Natural killer cell (primary cell): Measurements from ENCODE around the gene GRHL1. TPM values are rescaled to one million over a fixed set of nuclear protein-coding genes. Genes with fewer than 3 reads are reported as not detected.
"Not testable (repeated sequence)": the region's sequence is repeated elsewhere in the genome, so short reads cannot be mapped to it uniquely, and the experiment has no call there.

ENCODE experiments used
- ATAC-seq, 3 donors: fragments of 150-1000 bp in 2 of 3; fragments of 200-7000 bp in 1 of 3; cut with Tn5 transposase; 1 replicate in 1 of 3; 2 replicates in 2 of 3; pipeline ENCODE4 v1.10.0; 2021; ENCODE audit warnings: mild to moderate bottlenecking in 2 of 3, moderate library complexity in 2 of 3
- DNase-seq, 2 donors: peaks; one replicate each; pipeline versions ENCODE4 v3.0.0 to v3.0.0-alpha.2; 2013 to 2021; ENCODE audit warnings: mixed read lengths in 1 of 2
- H3K27ac ChIP-seq: one replicate; pipeline ENCODE4 v1.5.1; 2013; ENCODE audit warnings: mild to moderate bottlenecking, low read length
- H3K27me3 ChIP-seq: one replicate; pipeline ENCODE4 v1.6.1; 2013; ENCODE audit warnings: low read length; ENCODE audit not compliant: control insufficient read depth, insufficient read depth
- H3K36me3 ChIP-seq: one replicate; pipeline ENCODE4 v1.6.1; 2013; ENCODE audit warnings: low read length; ENCODE audit not compliant: control insufficient read depth, insufficient read depth
- H3K4me1 ChIP-seq: one replicate; pipeline ENCODE4 v1.6.1; 2013; ENCODE audit warnings: low read length; ENCODE audit not compliant: control insufficient read depth, insufficient read depth
- H3K4me3 ChIP-seq: one replicate; pipeline ENCODE4 v1.5.1; 2013; ENCODE audit warnings: low read length
- H3K9me3 ChIP-seq: one replicate; pipeline ENCODE4 v1.6.1; 2013; ENCODE audit warnings: low read length; ENCODE audit not compliant: control insufficient read depth, insufficient read depth
- H3K27ac Mint-ChIP-seq, 2 donors: one replicate each; pipeline ENCODE4 v1.8.0; 2022; ENCODE audit warnings: mild to moderate bottlenecking in 2 of 2, mixed read lengths in 2 of 2, moderate library complexity in 1 of 2
- H3K27me3 Mint-ChIP-seq, 2 donors: one replicate each; pipeline ENCODE4 v1.8.0; 2022; ENCODE audit warnings: low read depth in 2 of 2, mixed read lengths in 2 of 2
- H3K36me3 Mint-ChIP-seq: one replicate; pipeline ENCODE4 v1.8.0; 2022; ENCODE audit warnings: mixed read lengths
- H3K4me1 Mint-ChIP-seq, 2 donors: one replicate each; pipeline ENCODE4 v1.8.0; 2022; ENCODE audit warnings: mixed read lengths in 2 of 2
- H3K4me3 Mint-ChIP-seq: one replicate; pipeline ENCODE4 v1.8.0; 2022; ENCODE audit warnings: mild to moderate bottlenecking, moderate library complexity, mixed read lengths
- H3K9me3 Mint-ChIP-seq, 2 donors: one replicate each; pipeline ENCODE4 v1.8.0; 2022; ENCODE audit warnings: mixed read lengths in 2 of 2
- WGBS: methylation state at CpG from one replicate; pipeline ENCODE4 v1.1.7; 2013; ENCODE audit warnings: missing lambda C conversion rate; ENCODE audit not compliant: insufficient coverage; 5-methylcytosine and 5-hydroxymethylcytosine counted together
- intact Hi-C: fragments of 100-400 bp; cut with micrococcal nuclease; formaldehyde crosslinking; loops from one replicate; pipeline ENCODE4 v1.14.2; 2022
- total RNA-seq, 4 donors: library from RNA; stranded (reverse); fragments of 120-200 nt in 1 of 4; gene quantifications; one replicate each; pipeline versions ENCODE4 v1.2.3 to v1.2.4, GENCODE V29; 2013 to 2022
- TF ChIP-seq, protein P1 (sequence below): fragments of 200-600 bp; IDR thresholded peaks from one replicate; pipeline ENCODE4 v1.8.0; 2022; ENCODE audit warnings: antibody characterized with exemption

Gene GRHL1
- total RNA-seq, 3 donors from 2014 or later (not counting 1 experiment from before 2014, with no cell fraction given) = 1.6 to 3.6 (median 3.2) TPM

- intact Hi-C loops = no loop called here
- H3K9me3 ChIP-seq = no peaks in the 10 kb centered on the region
- Mint-ChIP-seq H3K9me3 (no peaks in the 10 kb centered on the region), H3K4me3 (no peak overlapping the region), H3K4me1 (peaks cover 0 to 4% of the 10 kb centered on the region in 2 donors), H3K36me3 (no peaks in the 10 kb centered on the region), H3K27me3 (no peaks in the 10 kb centered on the region), H3K27ac (no peak overlapping the region)
- no peaks in the 10 kb centered on the region for H3K36me3 ChIP-seq
- ATAC-seq = no peak
- TF ChIP-seq, protein P1, sequence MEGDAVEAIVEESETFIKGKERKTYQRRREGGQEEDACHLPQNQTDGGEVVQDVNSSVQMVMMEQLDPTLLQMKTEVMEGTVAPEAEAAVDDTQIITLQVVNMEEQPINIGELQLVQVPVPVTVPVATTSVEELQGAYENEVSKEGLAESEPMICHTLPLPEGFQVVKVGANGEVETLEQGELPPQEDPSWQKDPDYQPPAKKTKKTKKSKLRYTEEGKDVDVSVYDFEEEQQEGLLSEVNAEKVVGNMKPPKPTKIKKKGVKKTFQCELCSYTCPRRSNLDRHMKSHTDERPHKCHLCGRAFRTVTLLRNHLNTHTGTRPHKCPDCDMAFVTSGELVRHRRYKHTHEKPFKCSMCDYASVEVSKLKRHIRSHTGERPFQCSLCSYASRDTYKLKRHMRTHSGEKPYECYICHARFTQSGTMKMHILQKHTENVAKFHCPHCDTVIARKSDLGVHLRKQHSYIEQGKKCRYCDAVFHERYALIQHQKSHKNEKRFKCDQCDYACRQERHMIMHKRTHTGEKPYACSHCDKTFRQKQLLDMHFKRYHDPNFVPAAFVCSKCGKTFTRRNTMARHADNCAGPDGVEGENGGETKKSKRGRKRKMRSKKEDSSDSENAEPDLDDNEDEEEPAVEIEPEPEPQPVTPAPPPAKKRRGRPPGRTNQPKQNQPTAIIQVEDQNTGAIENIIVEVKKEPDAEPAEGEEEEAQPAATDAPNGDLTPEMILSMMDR = no peak
- no peak for DNase-seq
- H3K27ac ChIP-seq = no peak overlapping the region
- WGBS = 93% methylated on average over 29 of the region's 29 CpGs
- H3K4me3 ChIP-seq = no peak overlapping the region
- no peaks in the 10 kb centered on the region for H3K4me1 ChIP-seq
- no peaks in the 10 kb centered on the region for H3K27me3 ChIP-seq
Observed at GRCh38 chr2:10012963-10013461, 61.5 kb downstream of the GRHL1 start.

GRCh38 chr2:10013651-10014417 lies 62.3 kb downstream of the GRHL1 start:
- DNase-seq, H3K4me3 Mint-ChIP-seq, H3K27ac ChIP-seq, H3K4me1 Mint-ChIP-seq, H3K4me3 ChIP-seq, H3K27me3 Mint-ChIP-seq, ATAC-seq, H3K9me3 Mint-ChIP-seq, H3K27me3 ChIP-seq, intact Hi-C loops, H3K4me1 ChIP-seq, H3K36me3 Mint-ChIP-seq, H3K36me3 ChIP-seq, H3K9me3 ChIP-seq, H3K27ac Mint-ChIP-seq: not testable (repeated sequence)
- 97% methylated on average over 43 of the region's 43 CpGs for WGBS

DNA sequence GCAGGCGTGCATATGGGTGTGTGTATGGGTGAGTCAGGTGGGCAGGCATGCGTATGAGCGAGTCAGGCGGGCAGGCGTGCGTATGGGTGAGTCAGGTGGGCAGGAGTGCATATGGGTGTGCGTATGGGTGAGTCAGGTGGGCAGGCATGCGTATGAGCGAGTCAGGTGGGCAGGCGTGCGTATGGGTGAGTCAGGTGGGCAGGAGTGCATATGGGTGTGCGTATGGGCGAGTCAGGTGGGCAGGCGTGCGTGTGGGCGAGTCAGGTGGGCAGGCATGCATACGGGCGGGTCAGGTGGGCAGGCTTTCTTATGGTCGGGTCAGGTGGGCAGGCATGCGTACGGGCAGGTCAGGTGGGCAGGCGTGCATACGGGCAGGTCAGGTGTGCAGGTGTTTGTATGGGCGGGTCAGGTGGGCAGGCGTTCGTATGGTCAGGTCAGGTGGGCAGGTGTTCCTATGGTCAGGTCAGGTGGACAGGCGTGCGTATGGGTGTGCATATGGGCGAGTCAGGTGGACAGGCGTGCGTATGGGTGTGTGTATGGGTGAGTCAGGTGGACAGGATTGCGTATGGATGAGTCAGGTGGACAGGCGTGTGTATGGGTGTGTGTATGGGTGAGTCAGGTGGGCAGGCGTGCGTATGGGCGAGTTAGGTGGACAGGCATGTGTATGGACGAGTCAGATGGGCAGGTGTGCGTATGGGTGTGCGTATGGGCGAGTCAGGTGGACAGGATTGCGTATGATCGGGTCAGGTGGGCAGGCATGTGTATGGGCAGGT lies 63.1 kb downstream of the GRHL1 start:
- intact Hi-C loops = no loop called here
- WGBS = 95% methylated on average over 42 of the region's 42 CpGs

DNA sequence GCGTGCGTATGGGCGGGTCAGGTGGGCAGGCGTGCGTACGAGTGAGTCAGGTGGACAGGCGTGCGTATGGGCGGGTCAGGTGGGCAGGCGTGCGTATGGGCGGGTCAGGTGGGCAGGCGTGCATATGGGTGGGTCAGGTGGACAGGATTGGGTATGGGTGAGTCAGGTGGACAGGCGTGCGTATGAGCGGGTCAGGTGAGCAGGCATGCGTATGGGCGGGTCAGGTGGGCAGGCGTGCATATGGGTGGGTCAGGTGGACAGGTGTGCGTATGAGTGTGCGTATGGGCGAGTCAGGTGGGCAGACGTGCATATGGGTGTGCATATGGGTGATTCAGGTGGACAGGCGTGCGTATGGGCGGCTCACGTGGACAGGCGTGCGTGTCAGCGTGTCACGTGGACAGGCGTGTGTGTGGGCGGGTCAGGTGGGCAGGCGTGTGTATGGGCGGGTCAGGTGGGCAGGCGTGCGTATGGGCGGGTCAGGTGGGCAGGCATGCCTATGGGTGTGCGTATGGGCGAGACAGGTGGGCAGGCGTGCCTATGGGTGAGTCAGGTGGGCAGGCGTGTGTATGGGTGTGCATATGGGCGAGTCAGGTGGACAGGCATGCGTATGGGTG lies 64.0 kb downstream of the GRHL1 start:
- H3K9me3 ChIP-seq, DNase-seq, ATAC-seq, H3K4me3 ChIP-seq, H3K36me3 ChIP-seq, H3K9me3 Mint-ChIP-seq, H3K27me3 ChIP-seq, H3K27ac ChIP-seq, H3K27me3 Mint-ChIP-seq, H3K4me1 ChIP-seq, intact Hi-C loops, H3K4me3 Mint-ChIP-seq, H3K4me1 Mint-ChIP-seq, H3K27ac Mint-ChIP-seq, H3K36me3 Mint-ChIP-seq: not testable (repeated sequence)
- WGBS = 98% methylated on average over 41 of the region's 44 CpGs

More for the DNA sequence above, 63.1 kb downstream of the GRHL1 start:
- no peaks in the 10 kb centered on the region for H3K9me3 Mint-ChIP-seq
- H3K36me3 Mint-ChIP-seq = no peaks in the 10 kb centered on the region
- no peak overlapping the region for H3K27ac Mint-ChIP-seq
- Histone ChIP-seq H3K27ac (no peak overlapping the region), H3K27me3 (no peaks in the 10 kb centered on the region), H3K4me1 (no peaks in the 10 kb centered on the region), H3K36me3 (no peaks in the 10 kb centered on the region), H3K9me3 (no peaks in the 10 kb centered on the region), H3K4me3 (no peak overlapping the region)
- H3K4me3 Mint-ChIP-seq = no peak overlapping the region
- ATAC-seq (no peak), DNase-seq (no peak)
- peaks cover 0 to 5% of the 10 kb centered on the region in 2 donors for H3K4me1 Mint-ChIP-seq
- no peaks in the 10 kb centered on the region for H3K27me3 Mint-ChIP-seq
- TF ChIP-seq, protein P1 = no peak
